GM12892 (cell line): ENCODE data around the gene DNASE2.

Experiments used
- DNase-seq: peaks from one replicate; pipeline ENCODE4 v3.0.0; 2011; ENCODE audit not compliant: insufficient read length
- FAIRE-seq: peaks from 2 replicates; lab custom pipeline; 2011; peaks lifted over from hg19 to GRCh38; lab: Jason Lieb, UNC
- POLR2A ChIP-seq: IDR thresholded peaks from 2 replicates; pipeline ENCODE4 v1.6.1; 2011; ENCODE audit warnings: low read depth, low read length, control low read depth
- POLR2AphosphoS5 ChIP-seq: IDR thresholded peaks from 2 replicates; pipeline ENCODE4 v1.6.1; 2011; ENCODE audit warnings: low read depth, low read length, control low read depth
- TAF1 ChIP-seq: IDR thresholded peaks from 2 replicates; pipeline ENCODE4 v1.6.1; 2011; ENCODE audit warnings: low read depth, mild to moderate bottlenecking, control low read depth, low read length, borderline replicate concordance

The DNASE2 gene

GRCh38 chr19:12867120-12868099 is 13.8 kb downstream of the DNASE2 start:
- 0 out of 2 replicates have a peak, but pooled peaks have one; percentile 36 for TF ChIP-seq TAF1
- TF ChIP-seq POLR2A, result peak; percentile 30; the same call in 1 of the 2 replicates
- TF ChIP-seq POLR2AphosphoS5, result no peak
- peak; percentile 92 for FAIRE-seq
- peak; percentile 96 for DNase-seq

DNA sequence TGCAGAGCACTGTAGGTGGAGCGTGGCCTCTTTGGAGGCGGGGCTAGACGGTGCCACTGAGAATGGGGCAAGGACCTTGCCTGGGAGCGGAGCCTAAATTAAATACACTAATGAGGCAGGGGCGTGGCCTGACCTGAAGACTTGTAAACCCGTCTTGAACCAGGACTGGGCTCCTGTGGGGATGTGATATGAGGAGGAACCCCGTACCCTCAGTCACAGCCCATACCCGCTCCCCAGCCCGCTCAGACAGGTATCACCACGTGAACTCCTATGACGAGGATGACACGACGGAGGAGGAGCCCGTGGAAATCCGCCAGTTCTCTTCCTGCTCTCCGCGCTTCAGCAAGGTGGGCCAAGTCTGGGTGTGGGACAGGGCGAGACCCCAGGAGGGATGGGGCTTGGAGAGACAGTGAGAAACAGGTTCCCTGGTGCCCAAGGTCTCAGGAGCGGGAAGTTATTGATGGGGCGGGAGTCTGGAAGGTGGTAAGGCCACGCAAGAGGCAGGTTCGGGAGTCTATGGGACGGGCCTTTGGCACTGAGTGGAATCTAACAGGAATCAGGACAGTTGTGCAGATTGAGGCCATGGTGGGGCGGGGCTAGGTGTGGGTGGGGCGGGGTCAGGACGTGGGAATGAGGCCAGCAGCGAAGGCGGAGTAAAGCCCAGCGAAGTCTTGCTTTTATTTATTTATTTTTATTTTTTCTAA is 14.7 kb downstream of the DNASE2 start:
- FAIRE-seq (no peak), DNase-seq (no peak)
- TF ChIP-seq TAF1 (no peak), POLR2A (no peak), POLR2AphosphoS5 (no peak)

- TF ChIP-seq POLR2AphosphoS5 (no peak), POLR2A (no peak), TAF1 (no peak)
- FAIRE-seq, result no peak
Measured at GRCh38 chr19:12865746-12866415, 15.4 kb downstream of the DNASE2 start.

GRCh38 chr19:12864721-12865715 is 16.2 kb downstream of the DNASE2 start:
- TF ChIP-seq TAF1 (no peak), POLR2A (no peak), POLR2AphosphoS5 (no peak)
- FAIRE-seq (no peak), DNase-seq (no peak)

More at GRCh38 chr19:12865746-12866415, 15.4 kb downstream of the DNASE2 start:
- no peak for DNase-seq

GRCh38 chr19:12864143-12864542 is 17.1 kb downstream of the DNASE2 start:
- TF ChIP-seq POLR2A (no peak), POLR2AphosphoS5 (no peak), TAF1 (no peak)
- DNase-seq, result no peak
- no peak for FAIRE-seq

DNA sequence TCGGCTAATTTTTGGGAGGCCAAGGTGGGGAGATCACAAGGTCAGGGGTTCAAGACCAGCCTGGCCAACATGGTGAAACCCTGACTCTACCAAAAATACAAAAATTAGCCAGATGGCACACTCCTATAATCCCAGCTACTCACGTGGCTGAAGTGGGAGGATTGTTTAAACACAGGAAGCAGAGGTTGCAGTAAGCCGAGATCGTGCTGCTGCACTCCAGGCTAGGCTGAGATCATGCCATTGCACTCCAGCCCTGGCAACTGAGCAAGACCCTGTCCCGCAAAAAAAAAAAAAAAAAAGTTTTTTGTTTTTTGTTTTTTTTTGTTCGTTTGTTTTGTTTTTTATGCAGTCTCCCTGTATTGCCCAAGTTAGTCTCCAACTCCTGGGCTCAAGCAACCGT is 21.7 kb downstream of the DNASE2 start:
- no peak for DNase-seq
- TF ChIP-seq POLR2AphosphoS5 (no peak), POLR2A (no peak), TAF1 (no peak)
- FAIRE-seq, result no peak

GRCh38 chr19:12858041-12858928 is 23.0 kb downstream of the DNASE2 start:
- FAIRE-seq, result no peak

DNA sequence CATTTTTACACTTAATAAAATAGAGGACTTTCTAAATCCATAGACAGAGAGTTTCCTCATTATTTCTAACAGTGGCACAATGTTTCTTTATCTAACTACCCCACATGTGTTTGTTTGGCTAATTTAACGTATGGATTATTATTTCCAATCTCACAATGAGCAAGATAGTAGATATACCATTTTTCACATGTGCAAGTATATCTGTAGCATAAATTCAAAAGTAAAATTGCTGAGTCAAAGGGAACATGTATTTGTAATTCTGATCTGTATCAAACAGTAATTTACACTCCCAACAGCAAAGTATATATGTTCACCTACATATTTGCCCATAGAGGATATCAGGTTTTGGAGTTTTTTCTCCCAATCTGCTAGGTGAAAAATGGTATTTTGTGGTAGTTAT is 24.6 kb downstream of the DNASE2 start:
- FAIRE-seq (no peak), DNase-seq (no peak)
- TF ChIP-seq POLR2A (no peak), POLR2AphosphoS5 (no peak), TAF1 (no peak)

More at GRCh38 chr19:12858041-12858928, 23.0 kb downstream of the DNASE2 start:
- TF ChIP-seq POLR2AphosphoS5 (no peak), TAF1 (no peak), POLR2A (no peak)
- no peak for DNase-seq
